Stimulated activated naive B cell treated with anti-CD40 and anti-IgM and Interleukin-4, amounts not matched to agents 10 μg/mL and 1 μg/mL and 100 μg/mL, for 72 hours (primary cell): ENCODE measurements around the gene FOXC1.

Experiments used
- ATAC-seq, 2 donors: fragments of 150-1000 bp; cut with Tn5 transposase; replicated peaks; 2 replicates each; pipeline ENCODE4 v1.10.0; 2021; ENCODE audit warnings: moderate library complexity in 1 of 2
- DNase-seq: peaks from one replicate; pipeline ENCODE4 v3.0.0; 2021
- H3K27ac Mint-ChIP-seq: one replicate; pipeline ENCODE4 v1.8.0; 2022; ENCODE audit warnings: mild to moderate bottlenecking, mixed read lengths
- H3K27me3 Mint-ChIP-seq, 2 donors: one replicate each; pipeline ENCODE4 v1.8.0; 2022; ENCODE audit warnings: mixed read lengths in 2 of 2
- H3K36me3 Mint-ChIP-seq, 2 donors: one replicate each; pipeline ENCODE4 v1.8.0; 2022; ENCODE audit warnings: mixed read lengths in 2 of 2, mild to moderate bottlenecking in 1 of 2
- H3K4me1 Mint-ChIP-seq, 2 donors: one replicate each; pipeline ENCODE4 v1.8.0; 2022; ENCODE audit warnings: mixed read lengths in 2 of 2, mild to moderate bottlenecking in 1 of 2
- H3K4me3 Mint-ChIP-seq, 2 donors: one replicate each; pipeline ENCODE4 v1.8.0; 2022; ENCODE audit warnings: mild to moderate bottlenecking in 2 of 2, mixed read lengths in 2 of 2, moderate library complexity in 1 of 2
- H3K9me3 Mint-ChIP-seq, 2 donors: one replicate each; pipeline ENCODE4 v1.8.0; 2022; ENCODE audit warnings: mixed read lengths in 2 of 2, mild to moderate bottlenecking in 1 of 2

Gene FOXC1

DNA sequence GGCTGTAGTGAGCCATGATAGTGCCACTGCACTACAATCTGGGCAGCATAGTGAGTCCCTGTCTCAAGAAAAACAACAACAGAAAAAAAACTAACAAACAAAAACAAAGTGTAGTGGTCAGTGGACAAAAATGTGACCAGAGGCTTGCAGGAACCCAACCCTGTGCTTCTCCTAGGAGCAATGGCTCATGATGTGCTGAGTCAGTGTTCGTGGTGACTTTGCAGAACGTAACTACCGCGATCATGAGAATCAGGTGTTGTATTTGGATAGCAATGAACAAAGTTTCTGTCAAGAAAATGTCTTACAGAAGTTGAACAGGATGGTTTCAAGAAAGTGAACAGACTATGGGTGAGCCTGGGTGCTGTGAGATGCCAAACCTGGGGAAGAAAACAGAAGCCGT, 18.5 kb upstream of the FOXC1 start:
- ATAC-seq (no peak), DNase-seq (no peak)
- Mint-ChIP-seq H3K27me3 (peaks cover 39 to 64% of the 10 kb centered on the region in 2 donors), H3K27ac (no peak overlapping the region), H3K9me3 (no peaks in the 10 kb centered on the region), H3K4me1 (peaks cover 2 to 4% of the 10 kb centered on the region in 2 donors), H3K4me3 (no peak overlapping the region), H3K36me3 (no peaks in the 10 kb centered on the region)

GRCh38 chr6:1591926-1592325, 17.8 kb upstream of the FOXC1 start:
- Mint-ChIP-seq H3K36me3 (no peaks in the 10 kb centered on the region), H3K4me1 (peaks cover 4 to 5% of the 10 kb centered on the region in 2 donors), H3K9me3 (no peaks in the 10 kb centered on the region), H3K27me3 (peaks cover 45 to 68% of the 10 kb centered on the region in 2 donors), H3K27ac (no peak overlapping the region), H3K4me3 (no peak overlapping the region)
- no peak for DNase-seq
- no peak for ATAC-seq

- DNase-seq (no peak), ATAC-seq (no peak)
- peaks cover 5% of the 10 kb centered on the region in 2 donors for H3K4me1 Mint-ChIP-seq
- peaks cover 50 to 72% of the 10 kb centered on the region in 2 donors for H3K27me3 Mint-ChIP-seq
- no peaks in the 10 kb centered on the region for H3K36me3 Mint-ChIP-seq
- no peak overlapping the region for H3K27ac Mint-ChIP-seq
- no peaks in the 10 kb centered on the region for H3K9me3 Mint-ChIP-seq
- no peak overlapping the region for H3K4me3 Mint-ChIP-seq
Measured at GRCh38 chr6:1592852-1593251, 16.9 kb upstream of the FOXC1 start.

DNA sequence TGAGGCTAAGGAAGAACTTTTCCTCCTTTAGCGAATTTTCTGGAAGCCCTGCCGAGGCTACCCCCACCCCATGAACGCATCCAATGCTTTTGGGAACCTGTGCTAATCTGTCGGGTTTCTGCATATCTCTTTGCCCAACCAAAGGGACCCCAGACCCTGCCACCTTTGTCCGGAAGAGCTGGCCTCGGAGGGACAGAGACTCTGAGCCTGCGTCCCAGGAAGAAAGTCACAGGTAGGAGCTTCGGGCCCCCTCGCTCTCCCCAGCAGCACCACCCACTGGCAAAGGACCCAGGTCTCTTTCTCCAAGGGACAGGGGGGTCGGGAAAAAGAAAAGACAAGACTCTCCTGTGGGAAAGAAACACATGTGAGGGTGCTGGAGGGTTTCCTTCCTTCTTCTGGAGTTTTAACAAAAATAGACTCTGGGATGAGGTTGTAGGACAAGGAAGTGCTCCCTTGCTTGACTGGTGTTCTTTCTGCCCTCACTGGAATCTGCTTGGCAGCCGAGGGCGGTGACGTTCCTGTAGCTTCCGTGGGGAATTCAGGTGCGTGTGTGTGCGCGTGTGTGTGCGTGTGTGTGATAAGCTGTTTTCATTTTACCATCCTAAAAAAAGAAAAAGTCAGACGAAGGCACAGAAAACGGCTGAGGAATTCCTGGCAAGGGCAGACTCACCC, 16.3 kb upstream of the FOXC1 start:
- H3K4me1 Mint-ChIP-seq, result peaks cover 5% of the 10 kb centered on the region in 2 donors
- H3K27ac Mint-ChIP-seq, result no peak overlapping the region
- ATAC-seq, result no peak
- no peaks in the 10 kb centered on the region for H3K36me3 Mint-ChIP-seq
- H3K9me3 Mint-ChIP-seq, result no peaks in the 10 kb centered on the region
- no peak overlapping the region for H3K4me3 Mint-ChIP-seq
- no peak for DNase-seq
- H3K27me3 Mint-ChIP-seq, result peaks cover 55 to 77% of the 10 kb centered on the region in 2 donors

GRCh38 chr6:1593958-1594314, 15.8 kb upstream of the FOXC1 start:
- no peak for ATAC-seq
- no peaks in the 10 kb centered on the region for H3K9me3 Mint-ChIP-seq
- no peaks in the 10 kb centered on the region for H3K36me3 Mint-ChIP-seq
- peaks cover 5% of the 10 kb centered on the region in 2 donors for H3K4me1 Mint-ChIP-seq
- no peak for DNase-seq
- no peak overlapping the region for H3K4me3 Mint-ChIP-seq
- H3K27me3 Mint-ChIP-seq, result peaks cover 61 to 82% of the 10 kb centered on the region in 2 donors
- H3K27ac Mint-ChIP-seq, result no peak overlapping the region

DNA sequence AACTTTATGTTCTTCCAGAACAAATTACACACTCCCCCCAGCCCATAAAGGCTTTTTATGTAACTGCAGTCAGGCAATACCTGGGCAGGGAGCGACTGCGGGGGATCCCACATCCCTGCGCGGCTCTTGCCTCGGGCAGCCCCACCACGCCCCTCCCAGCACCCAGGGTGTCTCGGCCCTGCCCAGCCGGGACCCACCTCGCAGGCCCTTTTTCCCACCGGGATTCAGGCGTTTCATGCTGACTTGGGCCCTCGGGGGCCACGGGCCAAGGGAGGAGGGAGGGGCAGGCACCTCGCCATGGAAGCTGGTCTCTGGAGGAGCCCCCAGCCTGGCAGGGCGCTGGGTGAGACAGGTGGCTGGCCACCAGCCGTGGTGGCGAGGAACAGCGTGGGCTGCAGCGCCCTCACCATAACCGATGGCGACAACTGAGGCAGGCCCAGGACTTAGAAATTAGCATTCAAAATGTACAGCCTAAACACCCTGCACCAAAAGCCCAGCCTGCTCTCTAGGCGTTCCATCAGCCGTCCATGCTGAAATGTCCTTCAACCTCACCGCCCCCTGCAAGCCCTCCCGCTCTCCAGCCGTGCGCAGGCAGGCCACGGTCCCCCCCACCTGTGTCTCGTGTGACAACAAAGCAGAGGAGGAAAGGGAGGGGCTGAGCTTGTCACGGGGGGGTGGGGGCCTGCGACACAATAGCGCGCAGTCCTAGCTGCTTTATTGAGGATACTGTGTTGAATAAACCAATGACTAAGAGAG, 15.1 kb upstream of the FOXC1 start:
- Mint-ChIP-seq H3K4me3 (no peak overlapping the region), H3K36me3 (no peaks in the 10 kb centered on the region), H3K4me1 (peaks cover 5% of the 10 kb centered on the region in 2 donors), H3K9me3 (no peaks in the 10 kb centered on the region), H3K27me3 (peaks cover 65 to 82% of the 10 kb centered on the region in 2 donors), H3K27ac (no peak overlapping the region)
- DNase-seq, result no peak
- no peak for ATAC-seq

- Mint-ChIP-seq H3K36me3 (no peaks in the 10 kb centered on the region), H3K27ac (no peak overlapping the region), H3K27me3 (peaks cover 72 to 82% of the 10 kb centered on the region in 2 donors), H3K4me1 (peaks cover 5% of the 10 kb centered on the region in 2 donors), H3K4me3 (no peak overlapping the region), H3K9me3 (no peaks in the 10 kb centered on the region)
- no peak for DNase-seq
- ATAC-seq, result no peak
Measured at GRCh38 chr6:1595271-1596087, 14.2 kb upstream of the FOXC1 start.

DNA sequence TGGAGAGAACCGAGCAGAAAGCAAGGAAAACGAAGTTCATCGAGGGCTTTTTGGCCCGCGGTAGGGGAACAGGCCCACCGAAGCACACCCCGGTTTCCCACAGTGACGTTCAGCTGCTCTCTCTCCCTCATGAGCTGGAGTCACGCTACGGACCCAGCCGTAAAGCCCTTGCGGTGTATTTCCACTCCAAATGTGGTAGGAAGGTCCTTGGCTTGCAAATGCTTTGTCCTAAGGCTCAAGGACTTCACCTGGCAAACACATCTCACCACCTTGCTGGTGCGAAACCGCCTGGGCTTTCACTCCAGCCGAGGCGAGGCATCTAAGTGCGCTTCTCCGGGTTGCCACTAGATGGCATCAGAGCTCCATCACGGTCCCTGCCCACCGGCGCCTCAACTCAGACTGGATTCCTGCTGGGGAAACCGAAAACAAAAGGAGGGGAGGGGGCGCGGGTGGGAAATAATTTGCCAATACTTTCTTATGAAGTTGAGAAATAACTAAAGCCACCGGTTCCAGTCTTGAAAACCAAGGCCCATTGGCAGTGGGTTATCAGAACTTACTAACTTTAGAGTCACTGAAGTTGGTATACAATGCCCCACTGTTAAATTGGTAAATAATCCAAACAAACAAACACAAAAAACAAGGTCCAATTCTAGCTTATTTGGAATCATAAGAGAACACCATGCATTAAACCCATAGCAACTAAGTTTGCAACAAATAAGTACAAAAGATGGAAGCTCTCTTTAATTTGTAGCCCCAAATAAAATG, 13.4 kb upstream of the FOXC1 start:
- DNase-seq (peak; percentile 37), ATAC-seq (peak; percentile 74 to 75)
- H3K36me3 Mint-ChIP-seq, result no peaks in the 10 kb centered on the region
- peaks cover 5 to 6% of the 10 kb centered on the region in 2 donors for H3K4me1 Mint-ChIP-seq
- no peak overlapping the region for H3K27ac Mint-ChIP-seq
- no peak overlapping the region for H3K4me3 Mint-ChIP-seq
- peaks cover 80 to 88% of the 10 kb centered on the region in 2 donors for H3K27me3 Mint-ChIP-seq
- H3K9me3 Mint-ChIP-seq, result no peaks in the 10 kb centered on the region

GRCh38 chr6:1597121-1597744, 12.5 kb upstream of the FOXC1 start:
- no peak overlapping the region for H3K4me3 Mint-ChIP-seq
- DNase-seq, result no peak
- no peak overlapping the region for H3K27ac Mint-ChIP-seq
- H3K27me3 Mint-ChIP-seq, result peaks cover 82 to 95% of the 10 kb centered on the region in 2 donors
- H3K36me3 Mint-ChIP-seq, result no peaks in the 10 kb centered on the region
- no peaks in the 10 kb centered on the region for H3K9me3 Mint-ChIP-seq
- peaks cover 5 to 6% of the 10 kb centered on the region in 2 donors for H3K4me1 Mint-ChIP-seq
- no peak for ATAC-seq

DNA sequence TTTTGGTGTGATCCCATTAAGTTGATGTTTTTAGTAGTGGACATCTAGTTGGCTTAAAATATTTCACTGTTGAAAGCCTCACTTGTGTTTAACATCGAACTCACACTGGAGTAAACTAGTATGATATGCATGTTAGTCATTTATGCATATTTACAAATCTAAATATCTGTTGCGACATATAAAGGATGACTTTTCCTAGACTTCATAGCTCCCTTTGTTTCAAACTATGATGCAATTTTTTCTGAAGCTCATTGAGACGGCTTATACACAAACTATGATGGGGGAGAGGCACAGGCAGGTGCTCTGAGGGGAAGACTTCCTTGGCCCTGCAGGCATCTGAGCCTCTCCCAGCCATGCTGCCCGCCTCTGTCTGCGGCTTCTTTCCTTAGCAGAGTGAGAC, 11.8 kb upstream of the FOXC1 start:
- H3K36me3 Mint-ChIP-seq, result no peaks in the 10 kb centered on the region
- H3K27me3 Mint-ChIP-seq, result peaks cover 82 to 95% of the 10 kb centered on the region in 2 donors
- H3K27ac Mint-ChIP-seq, result no peak overlapping the region
- H3K4me1 Mint-ChIP-seq, result peaks cover 5 to 6% of the 10 kb centered on the region in 2 donors
- no peak for DNase-seq
- no peak overlapping the region for H3K4me3 Mint-ChIP-seq
- no peaks in the 10 kb centered on the region for H3K9me3 Mint-ChIP-seq
- no peak for ATAC-seq

DNA sequence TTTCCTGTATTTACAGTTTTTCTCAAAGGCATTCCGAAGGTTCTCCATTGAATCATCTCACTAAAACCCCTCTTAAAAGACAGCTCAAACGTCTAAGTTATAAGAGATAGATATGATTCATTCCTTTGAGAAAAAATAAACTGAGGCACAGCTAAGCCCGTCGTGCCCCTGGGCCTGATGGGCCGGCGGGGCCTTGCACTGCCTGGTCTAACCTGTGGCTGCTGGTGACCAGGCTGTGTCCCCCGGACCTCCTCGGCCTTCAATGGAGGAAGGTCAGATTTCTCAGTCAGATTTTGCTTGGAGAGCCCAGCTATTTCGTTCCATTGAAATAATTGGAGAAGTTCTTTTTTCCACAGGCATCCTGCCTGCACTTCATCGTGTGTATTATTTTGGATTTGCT, 11.3 kb upstream of the FOXC1 start:
- H3K9me3 Mint-ChIP-seq, result no peaks in the 10 kb centered on the region
- ATAC-seq, result no peak
- DNase-seq, result no peak
- peaks cover 5 to 6% of the 10 kb centered on the region in 2 donors for H3K4me1 Mint-ChIP-seq
- peaks cover 83 to 95% of the 10 kb centered on the region in 2 donors for H3K27me3 Mint-ChIP-seq
- H3K36me3 Mint-ChIP-seq, result no peaks in the 10 kb centered on the region
- no peak overlapping the region for H3K27ac Mint-ChIP-seq
- no peak overlapping the region for H3K4me3 Mint-ChIP-seq

GRCh38 chr6:1598886-1599285, 10.8 kb upstream of the FOXC1 start:
- Mint-ChIP-seq H3K27me3 (peaks cover 83 to 95% of the 10 kb centered on the region in 2 donors), H3K27ac (no peak overlapping the region), H3K4me1 (peaks cover 6 to 8% of the 10 kb centered on the region in 2 donors), H3K36me3 (no peaks in the 10 kb centered on the region), H3K4me3 (no peak overlapping the region), H3K9me3 (no peaks in the 10 kb centered on the region)
- ATAC-seq (no peak), DNase-seq (no peak)

GRCh38 chr6:1599469-1599868, 10.2 kb upstream of the FOXC1 start:
- DNase-seq (no peak), ATAC-seq (no peak)
- peaks cover 6 to 10% of the 10 kb centered on the region in 2 donors for H3K4me1 Mint-ChIP-seq
- no peak overlapping the region for H3K4me3 Mint-ChIP-seq
- H3K36me3 Mint-ChIP-seq, result no peaks in the 10 kb centered on the region
- H3K27ac Mint-ChIP-seq, result no peak overlapping the region
- H3K9me3 Mint-ChIP-seq, result no peaks in the 10 kb centered on the region
- peaks cover 80 to 94% of the 10 kb centered on the region in 2 donors for H3K27me3 Mint-ChIP-seq
